GM21576 (cell line): ENCODE data around the gene GPATCH4.
A peak's percentile ranks its signal among the peaks of the same experiment; 100 is the strongest.
"Not testable (repeated sequence)": the region's sequence is repeated elsewhere in the genome, so short reads cannot be mapped to it uniquely, and the experiment has no call there.

Experiments
- ATAC-seq: cut with Tn5 transposase; IDR thresholded peaks from one replicate; pipeline ENCODE4 v1.9.1; 2021; ENCODE audit warnings: mild to moderate bottlenecking, moderate library complexity; ENCODE audit not compliant: unreplicated experiment

Gene GPATCH4

DNA sequence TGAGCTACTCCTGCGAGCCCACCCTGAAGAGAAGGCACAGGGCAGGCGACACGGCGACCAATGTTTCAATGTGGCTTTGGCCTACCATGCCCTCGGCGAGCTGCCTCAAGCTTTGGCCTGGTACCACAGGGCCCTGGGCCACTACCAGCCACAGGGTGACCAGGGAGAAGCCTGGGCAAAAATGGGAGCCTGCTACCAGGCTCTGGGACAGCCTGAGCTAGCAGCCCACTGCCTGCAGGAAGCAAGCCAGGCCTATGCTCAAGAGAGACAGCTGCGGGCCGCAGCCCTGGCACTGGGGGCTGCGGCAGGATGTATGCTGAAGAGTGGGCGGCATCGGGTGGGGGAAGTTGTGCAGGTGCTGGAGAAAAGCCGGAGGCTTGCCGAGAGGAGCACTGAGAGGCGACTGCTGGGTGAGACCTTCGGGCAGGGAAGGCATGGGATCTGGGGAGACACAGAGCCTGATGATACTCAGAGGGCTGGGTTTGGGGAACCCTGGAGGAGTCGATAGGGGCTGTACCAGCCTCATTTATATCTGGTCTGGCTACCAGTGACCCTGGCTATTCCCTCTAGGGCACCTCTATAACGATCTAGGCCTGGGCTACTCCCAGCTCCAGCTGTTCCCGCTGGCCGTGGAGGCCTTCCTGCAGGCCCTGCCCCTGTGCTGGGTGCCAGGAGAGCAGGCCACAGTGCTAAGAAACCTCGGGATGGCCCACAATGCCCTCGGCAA is 19.5 kb downstream of the GPATCH4 start:
- no peak for ATAC-seq

- ATAC-seq: no peak
Observed at GRCh38 chr1:156579472-156579871, 21.8 kb downstream of the GPATCH4 start, which contains the start of gene TTC24. Gene TTC24 (plus strand): TSS chr1:156579723. CDS start chr1:156581365, 1,642 bp downstream.

DNA sequence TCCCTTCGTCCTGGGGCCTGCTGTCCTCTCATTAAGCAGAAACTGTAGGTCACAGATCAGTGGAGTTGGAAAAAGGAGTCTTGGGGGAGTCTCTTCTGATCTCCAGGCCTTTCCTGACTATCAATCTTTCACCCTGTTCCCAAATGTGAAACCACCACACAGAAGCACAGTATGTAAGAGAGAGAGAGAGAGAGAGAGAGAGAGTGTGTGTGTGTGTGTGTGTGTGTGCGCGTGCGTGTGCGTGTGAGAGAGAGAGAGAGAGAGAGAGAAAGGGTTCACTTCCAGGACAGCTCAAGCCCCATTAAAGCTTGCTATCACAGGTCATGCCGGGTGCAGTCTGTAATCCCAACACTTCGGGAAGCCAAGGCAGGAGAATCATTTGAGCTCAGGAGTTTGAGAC is 23.2 kb downstream of the GPATCH4 start:
- ATAC-seq: no peak

DNA sequence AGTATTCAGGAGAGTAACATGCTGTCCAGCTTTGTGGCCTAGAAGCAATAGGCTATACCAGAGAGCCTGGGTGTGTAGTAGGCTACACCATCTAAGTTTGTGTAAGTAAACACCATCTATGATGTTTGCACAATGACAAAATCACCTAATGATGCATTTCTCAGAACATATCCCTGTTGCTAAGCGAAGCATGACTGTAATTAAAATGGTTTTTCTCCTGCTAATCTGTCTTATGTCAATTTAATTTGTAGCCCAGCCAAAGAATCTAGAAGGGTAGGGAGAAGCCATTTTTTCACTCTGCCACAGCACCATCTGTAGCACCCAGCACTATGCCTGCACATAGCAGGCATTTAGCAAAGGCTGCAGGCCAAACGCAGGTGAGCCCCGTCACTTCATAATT is 23.7 kb downstream of the GPATCH4 start:
- no peak for ATAC-seq

- no peak for ATAC-seq
Observed at GRCh38 chr1:156574039-156574633, 27.1 kb downstream of the GPATCH4 start.

DNA sequence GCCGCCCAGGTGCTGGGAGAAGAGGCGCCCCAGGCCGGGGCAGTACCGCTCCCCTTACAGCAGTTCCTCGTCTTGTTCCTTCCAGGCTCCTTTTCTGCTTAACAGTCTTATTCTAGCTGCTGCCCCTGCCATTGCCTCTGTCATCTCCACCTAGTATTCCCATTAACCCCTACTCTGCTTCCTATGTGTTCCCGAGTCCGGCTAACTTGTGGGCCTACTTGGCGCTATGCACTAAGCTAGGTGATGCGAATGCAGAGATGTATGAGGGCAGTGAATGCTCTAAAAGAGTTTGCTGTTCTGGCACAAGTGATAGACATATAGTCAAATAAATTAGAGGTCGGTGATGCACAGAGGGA is 28.6 kb downstream of the GPATCH4 start:
- no peak for ATAC-seq

GRCh38 chr1:156571919-156572662 is 29.2 kb downstream of the GPATCH4 start, which contains the start of gene IQGAP3:
Gene IQGAP3 (minus strand): TSS chr1:156572565. CDS start chr1:156572529, 36 bp downstream.
- ATAC-seq: peak; percentile 71

GRCh38 chr1:156571261-156571852 is 29.9 kb downstream of the GPATCH4 start:
- no peak for ATAC-seq

GRCh38 chr1:156566436-156566835 is 34.8 kb downstream of the GPATCH4 start:
- ATAC-seq: no peak

DNA sequence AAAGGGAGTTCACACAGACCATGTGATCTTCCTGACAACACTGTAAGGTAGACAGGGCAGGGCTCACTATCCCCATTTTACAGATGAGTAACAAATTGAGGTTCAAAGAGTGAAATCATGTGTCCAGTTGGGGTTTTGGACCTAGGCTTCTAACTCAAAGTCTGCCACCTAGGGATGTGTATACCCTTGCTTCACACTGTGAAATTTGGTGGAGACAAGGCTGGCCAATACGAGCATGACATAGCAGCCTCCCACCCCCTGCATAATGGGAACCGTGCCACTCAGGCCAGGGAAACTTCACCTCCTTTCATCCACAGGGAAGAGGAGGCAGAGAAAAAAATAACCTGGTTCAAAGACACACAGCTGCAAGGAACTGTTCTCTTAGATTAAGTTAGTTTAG is 35.8 kb downstream of the GPATCH4 start:
- ATAC-seq: no peak

- no peak for ATAC-seq
Observed at GRCh38 chr1:156560585-156561163, 40.6 kb downstream of the GPATCH4 start.

DNA sequence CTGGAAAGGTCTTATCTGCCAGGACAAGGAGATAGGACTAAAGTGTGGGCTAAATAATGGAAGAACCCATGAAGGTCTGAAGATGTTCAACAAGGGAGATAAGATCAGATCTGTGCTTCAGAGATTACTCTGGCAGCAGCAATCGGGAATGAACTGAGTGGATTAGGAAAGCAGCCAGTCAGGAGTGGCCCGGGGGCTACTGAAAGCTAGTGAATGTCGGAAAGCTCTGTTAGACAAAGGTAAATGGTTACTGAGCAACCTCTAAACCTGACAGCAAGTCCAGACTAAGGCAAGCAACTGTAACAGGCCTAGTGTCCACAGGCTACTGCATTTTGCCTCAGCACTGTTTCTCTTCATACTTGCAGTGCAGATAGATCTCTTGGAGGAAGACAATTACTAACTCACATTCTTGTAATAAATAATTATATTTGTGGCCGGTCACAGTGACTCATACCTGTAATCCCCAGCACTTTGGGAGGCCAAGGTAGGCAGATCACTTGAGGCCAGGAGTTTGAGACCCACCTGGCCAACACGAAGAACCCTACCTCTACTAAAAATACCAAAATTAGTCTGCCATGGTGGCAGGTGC is 41.4 kb downstream of the GPATCH4 start:
- no peak for ATAC-seq

DNA sequence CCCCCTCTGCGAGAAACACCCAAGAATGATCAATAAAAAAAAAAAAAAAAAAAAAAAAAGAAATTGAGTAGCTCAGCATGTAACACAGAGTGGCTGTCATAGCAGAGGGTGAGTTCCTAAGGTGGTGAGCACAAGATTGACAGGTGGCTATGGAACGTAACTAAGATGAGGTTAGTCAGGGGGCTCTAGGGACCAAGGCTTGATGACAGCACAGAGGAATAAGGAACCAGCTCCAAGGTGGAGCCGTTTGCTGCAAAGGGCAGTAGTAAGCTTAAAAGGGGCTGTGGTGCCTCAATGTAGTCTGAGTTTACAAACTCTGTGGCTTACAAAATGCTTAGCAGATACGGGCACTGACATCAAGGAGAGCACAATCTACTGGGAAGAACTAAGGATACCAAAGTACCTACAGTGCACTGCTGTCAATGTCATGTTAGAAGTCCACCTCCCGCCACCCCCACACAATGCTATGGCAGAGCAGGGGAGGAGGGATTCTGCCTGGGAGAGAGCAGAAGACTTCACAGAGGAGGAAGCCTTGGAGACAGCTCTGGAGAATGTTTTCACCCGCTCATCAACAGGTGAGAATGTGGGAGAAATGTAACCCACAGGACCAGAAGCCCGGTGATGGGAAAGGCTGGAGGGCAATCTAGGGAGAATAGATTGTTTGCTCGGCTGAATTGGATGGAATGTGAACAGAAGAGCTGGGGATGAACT is 42.0 kb downstream of the GPATCH4 start:
- no peak for ATAC-seq

DNA sequence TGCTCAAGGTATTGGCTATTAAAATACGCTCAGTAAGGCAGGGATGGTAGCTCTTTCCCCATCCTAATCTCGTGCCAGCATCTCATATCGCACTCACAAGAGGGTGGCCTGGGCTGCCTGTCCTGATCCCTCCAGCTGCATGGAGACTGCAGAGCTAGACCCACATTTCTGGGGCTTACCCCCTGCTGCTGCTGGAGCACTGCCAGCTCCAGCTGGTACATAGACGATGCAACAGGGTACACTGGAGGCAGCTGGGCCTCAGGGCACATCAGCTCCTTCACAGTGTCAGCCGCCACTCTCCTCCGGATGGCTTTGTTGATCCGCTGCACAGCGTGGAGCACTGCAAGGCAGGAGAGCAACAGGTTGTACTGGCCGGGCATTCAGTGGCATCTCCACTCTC is 44.9 kb downstream of the GPATCH4 start:
- no peak for ATAC-seq

GRCh38 chr1:156555715-156556114 is 45.6 kb downstream of the GPATCH4 start:
- no peak for ATAC-seq

DNA sequence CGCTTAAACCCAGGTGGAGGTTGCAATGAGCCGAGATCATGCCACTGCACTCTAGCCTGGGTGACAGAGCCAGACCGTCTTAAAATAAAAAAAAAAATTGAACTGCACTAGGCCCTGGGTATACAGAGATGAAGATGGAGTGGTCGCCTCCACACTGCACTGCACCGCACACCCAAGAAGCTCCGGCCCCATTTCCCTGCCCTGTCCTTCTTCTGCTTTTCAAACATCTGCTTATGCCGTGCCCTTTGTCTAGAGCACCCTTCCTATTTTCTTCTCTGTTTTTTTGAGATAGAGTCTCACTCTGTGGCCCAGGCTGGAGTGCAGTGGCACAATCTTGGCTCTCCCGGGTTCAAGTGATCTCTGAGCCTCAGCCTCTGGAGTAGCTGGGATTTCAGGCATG is 46.3 kb downstream of the GPATCH4 start:
- ATAC-seq: no peak

DNA sequence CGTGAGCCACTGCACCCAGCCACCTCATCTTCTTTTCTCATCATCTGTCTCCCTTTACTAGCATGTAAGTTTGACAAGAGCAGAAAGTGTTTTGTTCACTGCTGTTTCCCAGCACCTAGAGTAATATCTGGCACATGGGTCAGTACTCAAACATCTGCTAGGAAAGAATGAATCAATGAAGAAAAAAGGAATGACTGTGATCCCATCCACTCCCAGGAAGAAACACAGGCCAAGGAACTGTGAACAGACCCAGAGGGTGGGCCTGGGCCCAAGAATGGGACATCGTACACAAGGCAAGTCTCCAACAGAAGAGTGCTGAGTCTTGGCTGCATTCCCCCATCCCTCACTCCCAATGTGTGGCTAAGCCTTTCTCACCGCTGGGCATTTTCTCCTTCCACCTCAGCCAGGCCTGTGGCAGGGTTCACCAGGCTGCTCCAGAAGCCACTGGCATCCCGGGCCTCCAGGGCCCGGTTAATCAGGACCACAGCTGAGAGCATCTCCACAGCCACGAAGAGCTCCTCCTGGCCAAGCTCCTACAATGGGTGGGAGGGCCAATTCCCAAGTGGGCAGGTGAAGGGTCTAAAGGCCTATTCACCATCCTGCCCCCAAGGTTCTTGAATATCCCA is 47.3 kb downstream of the GPATCH4 start:
- ATAC-seq: no peak

DNA sequence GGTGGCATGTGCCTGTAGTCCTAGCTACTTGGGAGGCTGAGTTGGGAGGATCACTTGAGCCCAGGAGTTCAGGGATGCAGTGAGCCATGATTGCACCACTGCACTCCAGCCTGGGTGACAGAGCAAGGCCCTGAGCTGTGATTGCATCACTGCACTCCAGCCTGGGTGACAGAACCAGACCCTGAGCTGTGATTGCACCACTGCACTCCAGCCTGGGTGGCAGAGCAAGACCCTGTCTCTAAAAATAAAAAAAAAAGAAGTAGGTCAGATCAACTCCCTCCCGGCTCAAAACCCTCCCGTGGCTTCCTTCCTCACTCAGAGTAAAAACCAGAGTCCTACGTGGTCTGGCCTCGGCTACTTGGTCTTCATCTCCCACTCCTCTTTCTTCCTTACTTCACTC is 48.3 kb downstream of the GPATCH4 start:
- ATAC-seq: not testable (repeated sequence)

DNA sequence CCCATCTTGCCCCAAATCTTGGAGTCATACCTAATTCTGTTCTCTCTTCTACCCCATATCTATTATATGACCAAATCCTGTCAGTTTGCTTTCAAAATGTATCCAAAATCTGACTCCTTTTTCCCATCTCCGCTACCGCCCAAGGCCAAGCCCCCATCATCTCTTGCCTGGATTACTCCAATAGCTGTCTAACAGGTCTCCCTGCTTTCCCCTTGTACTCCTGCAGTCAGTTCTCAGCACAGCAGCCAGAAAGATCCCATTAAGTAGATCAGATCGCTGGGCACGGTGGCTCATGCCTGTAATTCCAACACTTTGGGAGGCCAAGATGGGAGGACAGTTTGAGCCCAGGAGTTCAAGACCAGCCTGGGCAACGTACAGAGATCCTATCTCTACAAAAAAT is 48.8 kb downstream of the GPATCH4 start:
- no peak for ATAC-seq

GRCh38 chr1:156551869-156552268 is 49.4 kb downstream of the GPATCH4 start:
- ATAC-seq: no peak
